Activated naive CD4-positive, alpha-beta T cell (primary cell): ENCODE results near the gene NIT1.

Experiments
- DNase-seq, 4 experiments: peaks; one replicate each; lab custom pipeline; 2025; lab: John Stamatoyannopoulos, UW

Gene NIT1, protein sequence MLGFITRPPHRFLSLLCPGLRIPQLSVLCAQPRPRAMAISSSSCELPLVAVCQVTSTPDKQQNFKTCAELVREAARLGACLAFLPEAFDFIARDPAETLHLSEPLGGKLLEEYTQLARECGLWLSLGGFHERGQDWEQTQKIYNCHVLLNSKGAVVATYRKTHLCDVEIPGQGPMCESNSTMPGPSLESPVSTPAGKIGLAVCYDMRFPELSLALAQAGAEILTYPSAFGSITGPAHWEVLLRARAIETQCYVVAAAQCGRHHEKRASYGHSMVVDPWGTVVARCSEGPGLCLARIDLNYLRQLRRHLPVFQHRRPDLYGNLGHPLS

DNA sequence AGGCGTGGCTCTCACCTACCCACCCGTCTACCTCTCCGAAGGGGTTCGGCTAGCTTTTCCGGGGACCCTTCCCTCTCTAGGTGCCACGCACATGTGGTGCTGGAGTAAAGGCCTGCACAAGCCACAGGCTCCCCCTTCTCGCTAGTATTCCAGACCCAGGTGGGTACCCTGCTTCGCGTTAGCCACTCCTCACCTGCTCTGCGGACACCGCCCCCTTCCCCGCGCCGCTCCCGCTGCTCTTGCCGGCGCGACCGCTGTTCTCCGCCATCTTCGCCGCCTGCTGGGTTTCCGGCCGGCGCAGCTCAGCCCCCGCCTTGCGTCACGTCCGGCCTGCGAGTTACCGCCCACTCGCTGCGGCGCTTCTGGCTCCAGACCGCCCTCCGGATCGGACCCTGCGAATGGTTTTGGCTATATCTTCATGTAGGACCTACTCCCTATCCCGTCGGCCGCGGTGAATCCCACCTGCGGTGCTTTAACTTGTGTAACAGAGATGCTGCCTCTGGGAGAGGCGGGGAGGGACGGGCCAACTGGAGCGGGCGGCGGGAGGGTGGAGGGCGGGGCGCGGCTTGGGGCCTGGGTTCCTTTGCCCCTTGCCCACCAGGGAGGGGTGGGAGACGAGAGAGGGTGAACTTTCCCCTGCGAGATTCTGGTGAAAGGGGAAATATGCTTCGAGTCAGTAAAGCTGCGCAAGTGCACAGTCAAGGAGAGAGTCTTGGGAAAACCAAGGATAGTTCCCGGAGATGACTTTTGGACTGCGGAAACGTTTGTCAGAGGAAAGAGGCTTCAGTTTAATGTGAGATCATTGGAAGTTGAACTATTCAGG, at the start of gene NIT1, which contains the start of gene PFDN2:
Gene NIT1, plus strand, starts transcription at position 347 of the 823 bp plus-strand sequence. Its CDS starts 72 bp downstream, at position 419.
Gene PFDN2, minus strand, starts transcription at position 279 of the 823 bp plus-strand sequence. Its CDS starts 11 bp downstream, at position 268.
- DNase-seq: peak; percentile 59 to 77 (median 64)

DNA sequence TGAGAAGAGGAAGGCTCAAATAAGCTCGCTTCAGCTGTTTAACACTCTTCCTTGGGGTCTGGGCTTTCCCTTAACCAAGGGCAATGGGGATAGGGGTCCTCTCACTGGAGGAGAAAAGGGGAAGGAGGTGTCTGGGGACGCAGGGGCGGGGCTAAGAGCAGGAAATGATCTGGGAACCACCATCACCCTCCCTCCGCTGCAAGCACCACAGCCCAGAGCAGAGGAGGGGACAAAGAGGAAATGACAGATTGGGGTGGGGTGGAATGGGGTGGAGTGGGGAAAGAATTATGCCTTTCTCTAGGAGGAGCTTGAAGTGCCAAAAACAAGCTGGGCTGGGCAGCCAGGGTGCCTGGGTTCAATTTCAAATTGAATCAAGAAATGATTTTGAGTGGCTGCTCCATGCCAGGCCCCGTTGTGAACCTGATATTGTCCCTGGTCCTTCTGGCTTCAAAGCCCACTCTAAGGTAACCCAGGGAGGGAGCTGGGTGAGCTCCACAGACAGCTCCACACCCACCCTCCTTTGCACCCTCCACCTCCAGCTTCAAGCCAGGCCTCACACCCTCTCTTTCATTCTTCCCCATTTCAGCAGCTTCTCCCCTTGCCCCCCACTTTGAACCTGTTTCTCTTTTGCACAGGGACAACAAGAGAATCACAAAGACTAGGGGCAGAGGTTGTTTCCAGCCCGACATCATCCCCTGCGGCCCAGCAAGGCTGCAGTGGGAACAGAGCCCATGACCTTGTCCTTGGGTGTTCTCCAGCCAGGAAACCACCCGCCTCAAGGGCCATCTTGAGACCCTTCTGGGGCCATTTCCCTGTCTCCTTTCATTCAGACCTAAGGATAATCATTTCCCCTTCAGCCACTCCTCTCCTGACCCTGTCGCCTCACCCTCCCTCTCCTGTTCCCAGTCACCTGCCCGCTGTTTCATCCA, 49.3 kb upstream of the NIT1 start:
- peak in 3 of 4 experiments; percentile 17 to 58 (median 47) for DNase-seq

DNA sequence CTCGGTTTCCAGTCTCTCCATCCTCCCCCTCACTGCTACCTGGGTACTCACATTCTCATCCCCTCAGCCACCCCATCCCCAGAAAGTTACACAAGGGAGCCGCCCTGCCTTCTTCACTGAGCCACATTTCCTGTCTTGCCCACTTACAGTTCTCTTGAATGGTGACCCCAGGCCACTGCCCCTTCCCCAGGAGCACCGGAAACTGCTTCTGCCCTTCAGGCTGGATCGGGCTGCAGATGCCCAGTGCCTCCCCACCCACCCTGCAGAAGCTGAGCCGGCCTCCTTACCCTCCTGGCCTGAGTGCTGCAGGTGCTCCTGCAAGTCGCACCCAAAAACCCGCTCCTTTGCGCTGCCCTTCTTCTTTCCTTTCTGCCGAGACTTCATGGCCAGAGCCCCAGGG, 48.7 kb upstream of the NIT1 start:
- no peak for DNase-seq

DNA sequence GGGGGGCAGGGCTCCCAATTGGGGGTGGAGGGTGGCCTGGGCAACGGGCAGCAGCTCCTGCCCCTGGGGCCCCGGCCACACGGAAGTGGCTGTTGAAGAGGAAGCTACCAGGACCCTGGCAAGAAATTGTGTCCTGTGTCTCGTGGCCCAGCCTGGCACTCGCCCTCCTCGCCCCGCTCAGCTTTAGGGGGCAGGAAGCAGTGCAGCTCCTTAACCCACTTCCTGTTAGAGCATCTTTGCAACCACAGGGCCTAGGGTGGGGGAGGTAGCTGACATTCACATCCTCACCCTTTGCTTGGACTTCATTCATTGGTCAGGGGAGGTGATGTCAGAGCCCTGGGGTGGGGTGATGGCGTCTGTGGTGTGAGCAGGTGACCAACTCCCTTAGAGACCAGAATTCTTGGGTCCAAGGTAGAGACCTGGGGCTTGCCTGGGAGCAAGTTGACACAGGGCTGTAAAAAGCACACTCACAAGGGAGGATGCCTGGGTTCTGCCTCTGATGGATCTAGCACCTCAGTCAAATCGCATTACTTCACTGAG, 48.1 kb upstream of the NIT1 start, which contains the start of gene ARHGAP30:
Gene ARHGAP30, minus strand, starts transcription at position 161 of the 540 bp plus-strand sequence. CDS start 267 bp downstream, outside the sequence.
- peak; percentile 31 to 73 (median 58) for DNase-seq

DNA sequence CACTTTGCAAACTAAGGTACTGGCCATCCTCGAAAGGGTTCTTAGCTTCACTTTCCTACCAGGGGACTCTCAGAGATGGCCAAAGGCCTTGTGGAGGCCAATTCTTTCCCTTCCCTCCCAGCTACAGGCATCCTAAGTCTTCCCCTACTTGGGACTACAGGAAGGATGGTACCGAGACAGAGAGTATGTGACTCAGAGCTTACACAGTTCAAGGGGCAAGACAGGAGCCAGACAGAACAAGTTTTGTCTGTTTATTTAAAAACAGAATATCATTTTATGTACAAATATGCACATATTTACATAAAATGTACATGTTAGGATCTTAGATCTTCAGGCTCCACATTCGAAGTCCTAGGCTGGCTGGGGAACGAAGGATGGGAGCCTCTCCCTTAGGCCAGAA, 47.1 kb upstream of the NIT1 start:
- DNase-seq: no peak

DNA sequence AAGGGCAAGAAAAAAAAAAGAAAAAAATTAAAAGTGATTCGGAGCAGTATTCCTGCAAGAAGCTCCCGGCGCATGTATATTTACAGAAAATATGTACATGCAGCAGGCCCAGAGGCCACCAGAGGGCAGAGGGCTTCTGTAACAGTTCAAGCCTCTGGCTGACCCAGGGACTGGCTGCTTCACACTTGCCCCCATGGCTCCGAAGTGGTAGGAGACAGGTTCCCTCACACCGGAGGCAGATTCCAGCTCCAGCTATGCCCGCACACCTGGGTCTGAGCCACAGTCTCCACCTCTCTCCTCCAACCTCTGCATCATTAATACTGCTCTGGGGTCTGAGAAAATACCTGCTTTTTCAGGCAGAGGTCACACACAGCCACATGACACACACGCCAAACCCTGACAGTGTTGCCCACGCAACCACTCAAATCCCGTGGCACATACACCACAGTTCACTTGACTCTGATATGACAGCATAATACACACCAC, 46.0 kb upstream of the NIT1 start:
- DNase-seq: peak in 3 of 4 experiments; percentile 14 to 39 (median 14)

DNA sequence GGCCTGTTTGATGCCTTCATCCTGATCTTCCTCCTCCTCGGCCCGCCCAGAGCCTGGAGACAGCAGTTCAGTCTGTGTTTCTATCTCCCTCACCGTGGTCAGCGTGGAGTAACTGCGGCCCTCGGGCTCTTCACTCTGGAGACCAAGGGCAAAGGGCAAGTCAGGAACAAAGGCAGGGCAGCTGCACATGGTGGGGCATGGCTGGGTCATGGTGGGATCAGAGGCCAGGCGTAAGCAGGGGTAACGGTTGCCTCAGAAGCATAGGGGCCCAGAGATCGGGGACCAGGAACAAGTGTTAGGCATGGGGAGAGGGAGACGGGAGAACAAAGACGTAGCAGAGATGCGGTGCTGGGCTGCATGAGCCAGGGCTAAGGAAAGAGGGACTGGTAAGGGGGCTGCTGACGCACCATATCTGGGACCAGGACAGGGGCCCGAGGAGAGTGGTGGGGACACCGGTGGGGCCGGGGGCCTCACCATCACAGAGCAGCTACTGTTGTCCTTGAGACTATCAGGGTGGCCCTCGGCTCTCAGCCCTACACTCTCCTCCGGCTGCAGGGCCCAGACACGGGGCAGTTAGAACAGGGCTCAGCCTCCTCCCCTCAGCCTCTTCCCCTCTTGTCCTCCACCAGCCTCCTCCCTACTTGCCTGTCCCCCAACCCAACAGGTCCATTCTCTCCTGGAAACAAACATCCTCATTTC, 45.0 kb upstream of the NIT1 start:
- no peak for DNase-seq

DNA sequence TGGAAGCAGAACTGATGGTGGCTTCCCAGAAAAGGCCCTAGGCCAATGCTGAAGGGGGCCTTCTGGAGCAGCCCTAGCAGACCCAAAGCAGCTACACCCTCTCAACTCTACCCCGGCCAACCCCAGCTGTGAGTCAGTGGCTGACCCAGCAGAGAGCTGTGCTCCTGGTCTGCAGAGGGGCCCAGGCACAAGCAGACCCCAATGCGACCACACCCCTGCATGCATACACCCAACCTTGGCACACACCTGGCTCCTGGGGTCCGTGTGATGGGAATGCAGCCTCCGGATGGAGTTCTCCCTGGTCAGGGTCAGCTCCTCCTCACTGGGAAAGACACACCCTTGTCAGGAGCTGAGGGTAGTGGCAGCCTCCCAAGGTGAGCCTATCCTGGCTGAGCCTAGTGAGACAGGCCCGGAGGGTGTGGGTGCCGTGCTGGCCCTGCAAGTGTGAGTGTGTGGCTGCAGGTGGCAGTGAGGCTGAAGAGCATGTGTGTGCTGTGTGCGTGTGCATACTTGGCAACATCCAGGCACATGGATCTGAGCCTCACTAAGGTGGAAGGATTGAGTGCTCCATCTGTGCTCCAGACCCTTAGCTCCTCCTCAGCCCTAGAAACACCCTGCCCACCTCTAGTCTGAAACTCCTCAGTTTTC, 44.3 kb upstream of the NIT1 start:
- no peak for DNase-seq

DNA sequence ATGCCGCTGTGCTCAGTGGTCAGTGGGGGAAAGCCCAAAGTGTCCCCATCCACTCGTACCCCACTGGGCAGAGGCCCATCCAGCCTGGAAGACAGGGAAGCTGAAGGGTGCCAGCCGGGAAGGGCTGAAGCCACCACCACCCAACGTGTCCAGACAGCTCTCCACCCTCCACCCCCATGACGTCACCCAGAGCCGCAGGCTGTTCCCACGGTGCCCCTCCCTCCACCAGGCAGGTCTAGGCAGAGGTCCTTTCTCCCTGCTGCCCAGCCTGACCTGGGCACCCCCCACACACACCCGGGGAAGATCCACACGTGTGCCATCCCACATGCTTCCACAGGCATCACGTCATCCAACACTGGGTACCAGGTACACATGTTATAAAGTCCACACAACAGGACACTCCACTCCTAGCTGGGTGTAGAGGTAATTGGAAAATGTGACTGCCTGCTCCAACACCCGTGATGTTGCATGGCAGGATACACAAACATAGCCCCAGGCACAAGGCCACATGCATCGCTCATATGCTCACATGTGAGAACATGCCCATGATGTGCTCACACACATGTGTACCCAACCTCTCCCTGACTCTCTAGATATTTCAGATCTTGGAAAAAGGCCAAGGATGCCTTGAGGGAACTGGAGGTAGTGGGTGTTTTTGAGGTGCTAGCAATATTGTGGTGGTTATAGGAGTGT, 43.1 kb upstream of the NIT1 start:
- DNase-seq: no peak

DNA sequence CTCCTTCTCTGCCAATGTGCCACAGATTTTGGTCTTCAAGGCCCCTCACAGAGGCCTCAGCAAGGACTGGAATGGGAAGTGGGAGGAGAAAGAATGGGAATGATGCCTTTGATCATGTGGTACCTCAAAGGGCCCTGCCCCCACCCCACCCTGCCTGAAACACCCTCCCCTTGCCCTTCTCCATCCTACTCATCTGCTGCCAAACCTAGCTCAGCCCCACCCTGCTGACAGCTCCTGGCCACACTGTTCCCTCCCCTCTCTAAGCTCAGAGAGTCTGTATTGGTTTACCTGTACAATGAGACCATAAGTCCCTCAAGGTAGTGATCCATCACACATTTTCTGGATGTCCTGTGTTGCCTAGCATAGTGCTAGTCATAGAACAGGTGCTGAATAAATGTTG, 41.5 kb upstream of the NIT1 start:
- no peak for DNase-seq

DNA sequence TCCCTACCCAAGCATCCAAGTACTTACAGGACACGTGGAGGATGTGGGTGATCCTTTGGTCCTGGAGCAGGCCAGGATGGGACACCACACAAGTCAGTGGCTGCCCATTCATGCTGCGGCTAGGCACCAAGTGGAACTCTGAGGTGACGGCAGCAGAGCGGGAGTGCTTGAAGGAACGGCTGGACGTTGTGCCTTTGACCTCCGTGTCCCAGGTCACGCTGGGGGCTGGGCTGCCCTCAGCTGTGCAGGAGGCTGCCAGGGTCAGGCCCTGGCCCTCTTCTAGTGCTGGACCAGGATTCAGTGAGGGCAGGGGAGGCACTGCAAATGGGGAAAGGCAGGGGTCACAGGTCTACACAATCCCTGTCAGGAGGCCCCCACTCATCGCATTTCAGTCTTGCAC, 40.5 kb upstream of the NIT1 start:
- no peak for DNase-seq

DNA sequence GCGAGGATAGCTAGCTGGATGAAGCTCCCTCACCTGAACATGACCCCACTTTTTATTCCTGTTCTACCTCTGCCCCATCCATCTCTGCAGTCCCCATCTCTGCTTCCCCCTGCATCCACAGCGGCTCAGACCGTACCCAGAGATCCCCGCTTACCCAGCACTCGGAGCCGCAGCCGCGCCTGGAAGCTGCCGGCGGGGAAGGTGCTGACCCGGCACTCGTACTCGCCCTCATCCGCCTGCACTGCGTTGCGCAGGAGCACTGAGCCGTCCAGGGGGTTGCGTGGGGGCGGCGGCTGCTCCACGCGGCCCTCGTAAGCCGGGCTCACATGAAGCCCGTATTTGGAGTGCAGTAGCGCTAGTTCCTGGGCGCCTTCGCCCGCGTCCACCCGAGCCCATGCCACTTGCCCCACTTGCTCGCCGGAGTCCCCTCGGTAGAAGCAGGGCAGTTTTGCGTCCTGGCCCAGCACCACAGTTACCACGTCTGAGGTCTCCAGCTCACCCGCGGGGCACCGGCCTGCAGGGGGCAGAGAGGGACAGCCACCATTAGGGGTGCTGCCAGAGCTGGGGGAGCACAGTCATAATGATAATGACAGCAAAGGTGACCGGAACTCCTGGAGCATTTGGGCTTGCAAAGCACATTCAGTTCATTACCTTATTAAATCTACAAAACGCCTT, 38.3 kb upstream of the NIT1 start:
- no peak for DNase-seq

DNA sequence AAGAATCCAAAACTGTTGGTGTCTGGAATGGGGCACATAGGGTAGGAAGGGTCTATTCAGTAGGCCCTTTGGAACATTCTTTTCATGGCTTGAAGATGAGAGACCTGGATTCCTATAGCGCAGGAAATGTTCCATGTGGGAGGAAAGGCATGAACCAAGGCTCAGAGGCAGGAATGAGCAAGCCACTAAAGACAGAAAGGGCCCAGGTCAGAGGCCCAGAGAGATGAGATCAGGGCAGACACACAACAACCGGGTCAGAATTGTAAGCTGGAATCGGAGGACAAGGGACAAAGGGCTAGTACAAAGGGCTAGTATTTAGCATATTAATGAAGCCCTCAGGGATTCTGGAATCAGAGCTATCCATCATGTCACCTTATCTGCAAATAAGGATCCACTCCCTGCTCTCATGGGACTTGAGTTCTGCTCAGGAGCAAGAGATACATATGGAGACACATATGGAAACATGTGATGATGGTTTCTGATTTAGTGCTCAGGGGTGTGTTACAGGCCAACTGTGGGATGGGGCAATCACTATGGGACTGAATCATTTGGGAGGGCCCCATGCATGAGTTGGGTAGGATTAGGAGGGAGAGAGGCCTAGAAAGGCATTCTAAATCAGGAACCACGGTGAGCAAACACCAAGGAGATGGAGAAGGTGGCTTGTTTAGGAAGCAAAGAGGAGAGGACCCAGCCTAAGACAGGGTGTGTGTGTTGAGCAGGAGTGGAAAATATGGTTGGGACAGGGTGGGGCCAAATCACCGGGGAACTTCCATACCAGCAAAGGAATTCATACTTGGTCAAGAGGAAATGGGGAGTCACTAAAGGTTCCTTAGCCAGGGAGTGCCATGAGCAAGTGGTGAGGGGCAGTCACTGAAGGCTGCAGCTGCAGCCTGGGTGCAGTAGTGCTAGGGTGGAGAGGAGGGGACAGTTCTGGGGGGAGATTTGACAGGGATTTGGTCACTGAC, 37.2 kb upstream of the NIT1 start:
- no peak for DNase-seq

DNA sequence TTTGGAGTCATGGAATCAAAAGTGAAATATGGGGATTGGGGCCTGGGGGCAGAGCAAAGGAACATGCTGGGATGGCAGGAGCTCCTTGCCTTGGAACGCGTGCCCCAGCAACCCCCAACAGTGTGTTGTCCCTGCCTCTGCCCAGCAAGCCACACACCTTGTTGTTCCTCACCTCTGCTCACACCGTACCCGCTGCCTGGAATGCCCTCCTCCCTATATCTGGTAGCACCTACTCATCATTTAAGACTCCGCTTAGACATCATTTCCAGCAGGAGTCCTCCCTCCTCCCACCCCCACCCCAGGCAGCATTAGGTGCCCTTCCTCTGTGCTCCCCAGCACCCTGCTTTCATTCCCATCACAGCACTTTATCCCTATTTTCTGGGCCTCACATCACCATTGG, 36.4 kb upstream of the NIT1 start:
- DNase-seq: no peak

DNA sequence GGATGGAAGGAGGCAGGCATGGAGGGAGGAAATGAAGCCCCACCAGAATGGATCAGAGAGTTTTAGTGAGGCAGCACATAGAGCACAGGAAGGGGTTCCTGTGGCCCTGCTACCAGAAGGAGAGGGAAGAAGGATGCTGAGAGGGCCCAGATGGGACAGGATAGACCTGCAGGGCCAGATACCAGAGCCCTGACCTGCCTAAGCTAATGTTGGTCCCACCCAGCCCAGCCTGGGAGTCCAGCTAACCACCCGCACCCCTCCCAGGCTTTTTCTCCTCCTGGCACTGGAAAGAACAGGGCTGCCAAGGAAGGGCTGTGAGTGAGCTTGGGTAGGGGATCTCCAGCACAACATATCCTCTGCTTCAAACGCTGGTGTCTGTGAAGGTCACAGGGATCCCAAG, 35.4 kb upstream of the NIT1 start:
- DNase-seq: no peak

DNA sequence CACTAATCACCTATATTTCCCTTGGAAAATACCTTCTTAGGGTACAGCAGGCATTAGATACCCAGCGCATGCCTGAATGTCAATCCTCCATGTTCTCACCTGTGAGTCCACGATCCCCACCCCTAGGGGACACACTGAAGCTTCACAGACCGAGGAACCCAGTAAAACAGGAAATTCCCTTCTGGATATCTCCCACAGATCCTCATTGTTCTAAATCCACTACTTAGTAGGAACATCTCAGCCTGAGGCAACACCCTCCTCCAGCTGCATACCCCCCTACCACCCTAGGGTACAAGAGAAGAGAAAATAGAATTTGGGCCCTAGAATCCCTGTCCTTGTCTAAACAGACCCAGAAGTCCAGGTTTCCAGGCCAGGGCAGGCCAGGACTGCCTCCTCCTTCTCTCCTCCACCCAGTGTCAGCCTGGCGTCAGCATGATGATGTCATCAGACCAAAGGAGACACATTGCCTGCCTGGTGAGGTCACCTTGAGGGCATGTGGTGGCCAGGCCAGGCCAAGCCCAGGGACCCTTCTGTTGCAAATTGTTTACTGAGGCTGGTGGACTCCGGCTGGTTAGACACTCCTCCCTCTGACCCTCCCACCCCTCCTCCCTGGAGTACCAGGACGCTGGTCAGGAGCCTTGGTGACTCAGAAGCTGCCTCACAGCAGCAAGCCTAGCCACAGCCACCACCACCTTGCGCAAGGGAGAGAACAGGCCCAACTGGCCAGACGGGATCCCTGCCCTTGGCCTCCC, 34.7 kb upstream of the NIT1 start:
- no peak for DNase-seq
